HepG2 (cell line): ENCODE data around the gene NEDD8. TPM values are rescaled to one million over a fixed set of nuclear protein-coding genes. Genes with fewer than 3 reads are reported as not detected.
A peak's percentile ranks its signal among the peaks of the same experiment; 100 is the strongest.

Experiments
- ARNTL ChIP-seq: sonication (generic); formaldehyde crosslinking; IDR thresholded peaks from 2 replicates; pipeline ENCODE4 v1.4.0; 2020; ENCODE audit warnings: mild to moderate bottlenecking, missing genetic modification reagents
- CHD2 ChIP-seq: IDR thresholded peaks from 2 replicates; pipeline ENCODE4 v1.6.1; 2011; ENCODE audit warnings: low read depth, low read length, improper control_type of control experiment
- E2F2 ChIP-seq: sonication (generic); formaldehyde crosslinking; IDR thresholded peaks from 2 replicates; pipeline ENCODE4 v1.4.0; 2020; ENCODE audit warnings: missing genetic modification reagents, borderline replicate concordance
- KDM1A ChIP-seq: IDR thresholded peaks from 2 replicates; pipeline ENCODE4 v1.6.1; 2016; ENCODE audit warnings: missing compliant biosample characterization
- KDM4B ChIP-seq: sonication (generic); formaldehyde crosslinking; IDR thresholded peaks from 2 replicates; pipeline ENCODE4 v1.4.0; 2020; ENCODE audit warnings: missing genetic modification reagents
- KLF12 ChIP-seq: sonication (generic); formaldehyde crosslinking; IDR thresholded peaks from 2 replicates; pipeline ENCODE4 v1.4.0; 2020; ENCODE audit warnings: missing genetic modification reagents, borderline replicate concordance
- MIER3 ChIP-seq: IDR thresholded peaks from 2 replicates; pipeline ENCODE4 v1.6.1; 2016; ENCODE audit warnings: missing compliant biosample characterization, borderline replicate concordance
- NFIC ChIP-seq: IDR thresholded peaks from 2 replicates; pipeline ENCODE4 v1.6.1; 2012; ENCODE audit warnings: mild to moderate bottlenecking, low read length, inconsistent platforms
- NRL ChIP-seq: sonication (generic); formaldehyde crosslinking; IDR thresholded peaks from 2 replicates; pipeline ENCODE4 v1.5.0; 2020; ENCODE audit warnings: missing genetic modification reagents, mild to moderate bottlenecking, moderate library complexity, borderline replicate concordance
- RFXANK ChIP-seq: IDR thresholded peaks from 2 replicates; pipeline ENCODE4 v1.6.1; 2016
- ZFYVE20 ChIP-seq: sonication (generic); formaldehyde crosslinking; IDR thresholded peaks from 2 replicates; pipeline ENCODE4 v1.8.0; 2023; ENCODE audit warnings: low read depth, mild to moderate bottlenecking, moderate library complexity, missing genetic modification reagents, borderline replicate concordance
- ZKSCAN8 ChIP-seq: IDR thresholded peaks from 2 replicates; pipeline ENCODE4 v1.6.1; 2016; ENCODE audit warnings: borderline replicate concordance, missing genetic modification reagents, missing compliant biosample characterization
- ZNF101 ChIP-seq: sonication (generic); formaldehyde crosslinking; IDR thresholded peaks from 2 replicates; pipeline ENCODE4 v1.4.0; 2020; ENCODE audit warnings: mild to moderate bottlenecking, low read depth, missing genetic modification reagents, borderline replicate concordance
- ZNF432 ChIP-seq: sonication (generic); formaldehyde crosslinking; IDR thresholded peaks from 2 replicates; pipeline ENCODE4 v1.5.0; 2020; ENCODE audit warnings: missing genetic modification reagents, mild to moderate bottlenecking, borderline replicate concordance
- ZNF44 ChIP-seq: sonication (generic); formaldehyde crosslinking; IDR thresholded peaks from 2 replicates; pipeline ENCODE4 v1.5.1; 2020; ENCODE audit warnings: mild to moderate bottlenecking, missing genetic modification reagents
- ZNF572 ChIP-seq: sonication (generic); formaldehyde crosslinking; IDR thresholded peaks from 2 replicates; pipeline ENCODE4 v1.5.1; 2020; ENCODE audit warnings: mild to moderate bottlenecking, missing genetic modification reagents
- ZNF768 ChIP-seq: sonication (generic); formaldehyde crosslinking; IDR thresholded peaks from 2 replicates; pipeline ENCODE4 v1.4.0; 2020; ENCODE audit warnings: missing genetic modification reagents
- polyA plus RNA-seq, 8 experiments: library from polyadenylated mRNA; depleted of rRNA in 3 of 8; stranded (reverse) in 7 of 8; unstranded in 1 of 8; fragments of >200 nt; fragmentation: Illumina TruSeq in 4 of 8; extraction: Trizol in 4 of 8; gene quantifications; 2 replicates each; pipeline versions ENCODE4 v1.2.1 to v1.2.3, GENCODE V29; 2011 to 2016; ENCODE audit warnings: low read depth in 4 of 8, missing spikeins in 1 of 8, mixed read lengths in 1 of 8; ENCODE audit not compliant: insufficient read depth in 1 of 8
- total RNA-seq, 5 experiments: library from RNA; depleted of rRNA; stranded (reverse); fragments of >200 nt; fragmentation: Illumina TruSeq; extraction: Trizol; gene quantifications; 2 replicates each; pipeline ENCODE4 v1.2.3, GENCODE V29; 2016; ENCODE audit warnings: low read depth in 1 of 5
- TF ChIP-seq, protein P1 (sequence below): sonication (generic); formaldehyde crosslinking; IDR thresholded peaks from 2 replicates; pipeline ENCODE4 v1.8.0; 2022; ENCODE audit warnings: mild to moderate bottlenecking, missing genetic modification reagents
- TF ChIP-seq, protein P2 (sequence below): sonication (generic); formaldehyde crosslinking; IDR thresholded peaks from 2 replicates; pipeline ENCODE4 v1.4.0; 2020; ENCODE audit warnings: missing genetic modification reagents, low read depth, mild to moderate bottlenecking, borderline replicate concordance
- TF ChIP-seq, protein P3 (sequence below): sonication (generic); formaldehyde crosslinking; IDR thresholded peaks from 2 replicates; pipeline ENCODE4 v1.5.1; 2020; ENCODE audit warnings: missing genetic modification reagents, mild to moderate bottlenecking, borderline replicate concordance
- TF ChIP-seq, protein P4 (sequence below): sonication (generic); formaldehyde crosslinking; IDR thresholded peaks from 2 replicates; pipeline ENCODE4 v1.8.1; 2023; ENCODE audit warnings: mild to moderate bottlenecking, missing genetic modification reagents, borderline replicate concordance
- TF ChIP-seq, protein P5 (sequence below): sonication (generic); formaldehyde crosslinking; IDR thresholded peaks from 2 replicates; pipeline ENCODE4 v1.8.0; 2022; ENCODE audit warnings: low read depth, missing genetic modification reagents

NEDD8 gene
- total and polyA plus RNA-seq, 2 of the 13 experiments (the other 11 are each of a cell fraction or from before 2014, with no cell fraction given) = 535 to 713 TPM

GRCh38 chr14:24212924-24213865 lies 19.0 kb downstream of the NEDD8 start, which contains the start of gene CHMP4A (continued):
- TF ChIP-seq E2F2 (CRISPR knock-in tag) (peak; percentile 99), MIER3 (peak; percentile 99; the same call in 1 of the 2 replicates), ZNF44 (CRISPR knock-in tag) (peak; percentile 83; the same call in 1 of the 2 replicates), NRL (peak; percentile 99), ZKSCAN8 (CRISPR knock-in tag) (peak; percentile 32; the same call in 1 of the 2 replicates), ZNF101 (CRISPR knock-in tag) (0 out of 2 replicates have a peak, but pooled peaks have one; percentile 82), ARNTL (peak; percentile 93), ZFYVE20 (CRISPR knock-in tag) (peak; percentile 80; the same call in 1 of the 2 replicates), ZNF768 (CRISPR knock-in tag) (peak; percentile 89), KDM1A (CRISPR knock-in tag) (no peak; the same call in 1 of the 2 replicates), ZNF572 (CRISPR knock-in tag) (peak; percentile 76), RFXANK (CRISPR knock-in tag) (peak; percentile 96), KDM4B (CRISPR knock-in tag) (peak; percentile 99), CHD2 (peak; percentile 95), KLF12 (peak; percentile 99), ZNF432 (CRISPR knock-in tag) (no peak), NFIC (no peak)
- TF ChIP-seq, protein P1, sequence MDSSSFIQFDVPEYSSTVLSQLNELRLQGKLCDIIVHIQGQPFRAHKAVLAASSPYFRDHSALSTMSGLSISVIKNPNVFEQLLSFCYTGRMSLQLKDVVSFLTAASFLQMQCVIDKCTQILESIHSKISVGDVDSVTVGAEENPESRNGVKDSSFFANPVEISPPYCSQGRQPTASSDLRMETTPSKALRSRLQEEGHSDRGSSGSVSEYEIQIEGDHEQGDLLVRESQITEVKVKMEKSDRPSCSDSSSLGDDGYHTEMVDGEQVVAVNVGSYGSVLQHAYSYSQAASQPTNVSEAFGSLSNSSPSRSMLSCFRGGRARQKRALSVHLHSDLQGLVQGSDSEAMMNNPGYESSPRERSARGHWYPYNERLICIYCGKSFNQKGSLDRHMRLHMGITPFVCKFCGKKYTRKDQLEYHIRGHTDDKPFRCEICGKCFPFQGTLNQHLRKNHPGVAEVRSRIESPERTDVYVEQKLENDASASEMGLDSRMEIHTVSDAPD (CRISPR knock-in tag) = peak; percentile 76
- TF ChIP-seq, protein P2, sequence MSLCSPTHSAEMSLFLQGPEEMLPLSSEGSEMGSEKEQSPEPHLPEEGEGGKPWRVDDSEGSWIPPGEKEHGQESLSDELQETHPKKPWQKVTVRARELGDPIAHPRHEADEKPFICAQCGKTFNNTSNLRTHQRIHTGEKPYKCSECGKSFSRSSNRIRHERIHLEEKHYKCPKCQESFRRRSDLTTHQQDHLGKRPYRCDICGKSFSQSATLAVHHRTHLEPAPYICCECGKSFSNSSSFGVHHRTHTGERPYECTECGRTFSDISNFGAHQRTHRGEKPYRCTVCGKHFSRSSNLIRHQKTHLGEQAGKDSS (CRISPR knock-in tag) = peak; percentile 99
- TF ChIP-seq, protein P3, sequence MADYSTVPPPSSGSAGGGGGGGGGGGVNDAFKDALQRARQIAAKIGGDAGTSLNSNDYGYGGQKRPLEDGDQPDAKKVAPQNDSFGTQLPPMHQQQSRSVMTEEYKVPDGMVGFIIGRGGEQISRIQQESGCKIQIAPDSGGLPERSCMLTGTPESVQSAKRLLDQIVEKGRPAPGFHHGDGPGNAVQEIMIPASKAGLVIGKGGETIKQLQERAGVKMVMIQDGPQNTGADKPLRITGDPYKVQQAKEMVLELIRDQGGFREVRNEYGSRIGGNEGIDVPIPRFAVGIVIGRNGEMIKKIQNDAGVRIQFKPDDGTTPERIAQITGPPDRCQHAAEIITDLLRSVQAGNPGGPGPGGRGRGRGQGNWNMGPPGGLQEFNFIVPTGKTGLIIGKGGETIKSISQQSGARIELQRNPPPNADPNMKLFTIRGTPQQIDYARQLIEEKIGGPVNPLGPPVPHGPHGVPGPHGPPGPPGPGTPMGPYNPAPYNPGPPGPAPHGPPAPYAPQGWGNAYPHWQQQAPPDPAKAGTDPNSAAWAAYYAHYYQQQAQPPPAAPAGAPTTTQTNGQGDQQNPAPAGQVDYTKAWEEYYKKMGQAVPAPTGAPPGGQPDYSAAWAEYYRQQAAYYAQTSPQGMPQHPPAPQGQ (CRISPR knock-in tag) = peak; percentile 100; the same call in 1 of the 2 replicates
- TF ChIP-seq, protein P4, sequence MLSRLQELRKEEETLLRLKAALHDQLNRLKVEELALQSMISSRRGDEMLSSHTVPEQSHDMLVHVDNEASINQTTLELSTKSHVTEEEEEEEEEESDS (CRISPR knock-in tag) = peak; percentile 83
- TF ChIP-seq, protein P5, sequence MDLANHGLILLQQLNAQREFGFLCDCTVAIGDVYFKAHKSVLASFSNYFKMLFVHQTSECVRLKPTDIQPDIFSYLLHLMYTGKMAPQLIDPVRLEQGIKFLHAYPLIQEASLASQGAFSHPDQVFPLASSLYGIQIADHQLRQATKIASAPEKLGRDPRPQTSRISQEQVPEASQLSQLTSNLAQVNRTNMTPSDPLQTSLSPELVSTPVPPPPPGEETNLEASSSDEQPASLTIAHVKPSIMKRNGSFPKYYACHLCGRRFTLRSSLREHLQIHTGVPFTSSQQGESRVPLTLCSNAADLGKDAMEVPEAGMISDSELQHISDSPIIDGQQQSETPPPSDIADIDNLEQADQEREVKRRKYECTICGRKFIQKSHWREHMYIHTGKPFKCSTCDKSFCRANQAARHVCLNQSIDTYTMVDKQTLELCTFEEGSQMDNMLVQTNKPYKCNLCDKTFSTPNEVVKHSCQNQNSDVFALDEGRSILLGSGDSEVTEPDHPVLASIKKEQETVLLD (CRISPR knock-in tag) = peak; percentile 89
